ENCODE results near the gene ARHGAP12.
A peak's percentile ranks its signal among the peaks of the same experiment; 100 is the strongest.

Gene ARHGAP12

DNA sequence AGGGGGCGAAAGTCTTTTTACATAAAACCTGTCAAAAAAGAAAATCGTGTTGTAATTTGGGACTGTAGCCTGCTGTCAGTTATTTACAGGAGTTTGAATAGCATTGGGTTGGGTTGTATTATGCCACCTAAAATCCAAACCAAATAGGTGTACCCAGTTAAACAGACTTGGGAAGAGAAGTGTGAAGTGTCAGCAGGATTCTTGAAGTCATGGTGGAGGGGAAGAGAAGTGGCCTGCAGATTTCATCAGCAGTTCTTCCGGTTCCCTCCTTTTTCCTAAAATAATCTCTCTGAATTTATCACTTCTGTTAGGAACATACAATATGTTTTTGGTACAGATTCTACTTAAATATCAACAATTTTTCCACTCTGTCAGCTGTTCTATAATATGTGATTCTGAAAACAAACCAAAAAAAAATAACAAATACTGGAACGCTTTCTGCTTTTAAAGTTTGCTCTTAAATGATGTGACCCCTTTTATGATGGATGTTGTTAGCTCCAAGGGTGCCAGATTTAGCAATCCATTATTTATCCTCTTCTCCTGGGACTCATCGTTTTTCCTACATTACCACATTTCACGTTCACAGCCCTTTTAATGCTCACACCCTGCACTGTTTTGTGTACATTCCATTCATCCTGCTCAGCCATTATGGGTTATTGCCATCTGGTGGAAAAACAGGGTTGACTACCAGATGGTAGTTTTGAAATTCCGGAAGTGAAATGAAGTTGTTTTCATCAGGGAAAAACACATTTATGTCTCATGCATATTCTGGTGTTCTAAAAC is 18.7 kb upstream of the ARHGAP12 start:
- DNase-seq (ENCODE audit: low spot score): peak; percentile 53

DNA sequence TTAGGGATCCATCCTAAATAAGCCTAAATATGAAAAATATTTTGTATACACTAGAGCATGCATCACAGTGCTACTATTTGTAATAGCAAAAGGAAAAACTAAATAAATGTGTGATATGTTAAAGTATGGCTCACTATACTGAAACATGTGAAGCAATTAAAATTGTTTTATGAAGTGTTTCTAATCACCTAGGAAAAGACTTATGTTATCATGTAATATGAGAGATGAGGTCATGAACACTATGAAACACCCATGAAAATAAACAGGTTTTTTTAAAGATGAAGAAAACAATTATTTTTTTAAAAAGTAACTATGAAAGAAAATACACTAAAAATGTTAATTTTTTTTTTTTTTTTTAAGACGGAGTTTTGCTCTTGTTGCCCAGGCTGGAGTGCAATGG is 16.8 kb upstream of the ARHGAP12 start:
- DNase-seq (ENCODE audit: low spot score): no peak

DNA sequence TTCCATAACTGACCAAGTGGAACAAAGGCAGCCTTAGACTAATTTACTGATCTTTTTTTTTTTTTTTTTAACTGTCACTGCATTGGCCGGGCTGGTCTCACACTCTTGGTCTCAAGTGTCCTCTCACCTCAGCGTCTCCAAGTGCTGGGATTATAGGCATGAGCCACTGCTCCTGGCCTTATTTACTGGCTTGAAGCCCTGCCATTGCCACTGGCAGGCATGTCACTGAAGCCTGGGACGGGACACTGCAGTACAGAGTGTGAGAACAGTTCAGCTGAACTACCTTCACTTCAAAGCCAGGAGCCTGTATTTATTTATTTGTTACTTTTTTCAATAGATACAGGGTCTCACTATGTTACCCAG is 15.4 kb upstream of the ARHGAP12 start:
- DNase-seq (ENCODE audit: low spot score): no peak

DNA sequence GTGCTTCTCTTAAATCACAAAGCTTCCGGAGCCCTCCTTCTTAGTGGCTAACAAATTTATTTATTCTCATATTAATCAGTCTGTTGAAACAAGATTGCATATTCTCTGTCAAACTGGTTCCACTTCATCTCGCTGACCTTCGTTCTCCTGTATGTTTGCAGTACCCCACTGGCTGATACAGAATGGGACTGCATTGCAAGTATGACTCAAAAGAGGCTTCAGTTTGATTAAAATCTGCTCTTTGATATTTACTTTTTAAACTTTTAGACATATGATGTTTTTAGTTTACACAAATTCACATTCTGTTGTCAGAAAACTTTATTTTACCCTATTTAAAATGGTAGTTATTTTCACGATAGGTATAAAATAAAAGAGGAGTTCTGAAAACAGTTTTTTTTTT is 14.3 kb upstream of the ARHGAP12 start:
- no peak for DNase-seq (ENCODE audit: low spot score)

- DNase-seq (ENCODE audit: low spot score): no peak
Observed at GRCh38 chr10:31942435-31942834, 13.8 kb upstream of the ARHGAP12 start.

GRCh38 chr10:31940839-31941653 is 12.4 kb upstream of the ARHGAP12 start:
- DNase-seq (ENCODE audit: low spot score): no peak

DNA sequence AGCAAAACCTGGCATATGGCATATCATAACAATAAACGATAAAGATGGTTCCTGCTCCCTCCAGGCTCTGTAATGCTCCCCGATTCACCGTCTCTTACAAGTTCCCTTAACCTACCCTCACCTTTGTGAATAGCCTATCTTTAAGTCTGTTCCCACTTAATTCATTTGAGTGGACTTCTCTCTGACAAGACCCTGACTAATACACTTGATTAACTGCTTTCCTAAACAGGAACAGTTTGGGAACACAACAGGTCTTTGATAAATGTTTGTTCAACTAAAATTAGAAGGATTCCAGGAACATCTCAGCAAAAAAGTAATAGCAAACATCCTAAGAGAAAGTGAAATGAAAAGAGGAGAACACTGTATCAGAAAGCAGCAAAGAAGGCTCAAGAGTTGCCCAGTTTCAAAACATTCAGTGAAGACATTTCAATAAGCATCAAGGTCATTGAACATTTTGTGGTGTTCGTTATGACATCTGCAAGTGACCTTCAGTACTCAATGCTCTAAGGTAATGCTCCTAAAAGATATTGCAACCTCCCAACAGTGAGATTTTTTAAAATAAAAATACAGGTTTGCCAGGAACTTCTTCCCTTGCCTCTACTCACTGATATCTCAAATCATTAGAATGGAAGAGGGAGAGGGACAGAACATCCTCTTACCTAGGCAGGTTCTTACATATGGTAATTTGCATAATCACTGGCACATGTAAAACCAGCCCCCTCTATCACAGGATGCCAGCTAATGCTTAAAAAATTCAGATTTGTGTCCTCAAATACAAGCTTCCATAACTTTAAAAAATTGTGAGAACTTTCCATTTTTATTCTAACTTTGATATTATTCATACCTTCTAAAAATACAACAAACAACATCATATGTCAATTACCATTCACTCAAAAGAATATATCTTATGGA is 11.4 kb upstream of the ARHGAP12 start:
- no peak for DNase-seq (ENCODE audit: low spot score)

- no peak for DNase-seq (ENCODE audit: low spot score)
Observed at GRCh38 chr10:31937371-31937770, 8.7 kb upstream of the ARHGAP12 start.

GRCh38 chr10:31936933-31937332 is 8.3 kb upstream of the ARHGAP12 start:
- no peak for DNase-seq (ENCODE audit: low spot score)

DNA sequence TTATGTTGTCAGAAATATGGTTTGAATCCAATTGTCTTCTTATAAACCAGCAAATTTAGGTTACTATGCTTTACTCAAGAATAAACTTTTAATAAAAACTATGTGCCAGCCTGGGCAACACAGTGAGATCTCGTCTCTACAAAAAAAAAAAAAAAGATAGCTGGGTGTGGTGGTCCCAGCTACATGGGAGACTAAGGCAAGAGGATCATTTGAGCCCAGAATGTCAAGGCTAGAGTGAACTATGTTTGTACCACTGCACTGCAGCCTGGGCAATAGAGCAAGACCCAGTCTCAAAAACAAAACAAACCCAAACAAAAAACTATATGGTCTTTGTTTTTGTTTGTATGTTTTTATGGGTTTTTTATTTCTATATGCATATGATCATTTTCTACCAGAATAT is 7.5 kb upstream of the ARHGAP12 start:
- no peak for DNase-seq (ENCODE audit: low spot score)

GRCh38 chr10:31935678-31936077 is 7.0 kb upstream of the ARHGAP12 start:
- DNase-seq (ENCODE audit: low spot score): no peak

DNA sequence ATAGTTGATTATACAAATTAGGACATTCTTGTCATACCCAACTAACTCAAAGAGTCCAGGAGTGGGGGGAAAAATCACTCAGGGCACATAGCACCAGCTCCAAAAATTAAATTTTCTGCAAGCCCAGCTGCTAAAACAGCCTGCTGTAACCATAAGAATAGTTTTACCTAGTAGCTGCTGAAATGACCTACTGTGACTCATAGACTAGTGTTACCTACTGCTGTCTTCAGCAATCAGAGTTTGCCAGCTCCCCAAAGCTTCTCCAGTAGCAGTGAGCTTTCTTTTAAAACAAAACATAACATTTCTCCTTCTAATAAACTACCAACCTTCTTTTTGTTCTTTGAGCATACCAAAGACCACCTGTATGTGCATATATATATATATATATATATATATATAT is 4.2 kb upstream of the ARHGAP12 start:
- no peak for DNase-seq (ENCODE audit: low spot score)

DNA sequence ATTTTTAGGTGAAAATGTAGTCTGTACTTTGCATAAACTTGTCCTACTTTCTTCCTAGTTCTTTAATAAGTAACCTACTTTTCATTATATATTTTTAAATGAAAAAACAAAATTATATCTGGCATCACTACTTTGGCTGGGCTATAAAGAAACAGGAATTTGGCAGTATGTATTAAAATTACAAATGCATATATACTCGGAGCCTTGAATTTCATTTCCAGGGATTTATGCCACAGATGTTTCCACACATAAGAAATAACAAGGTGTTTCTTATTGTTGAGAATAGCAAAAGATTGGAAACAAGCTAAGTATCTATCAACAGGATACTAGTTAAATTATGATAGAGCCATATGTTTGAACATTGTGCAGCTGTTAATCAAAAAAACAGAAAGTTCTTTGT is 2.2 kb upstream of the ARHGAP12 start:
- no peak for DNase-seq (ENCODE audit: low spot score)

DNA sequence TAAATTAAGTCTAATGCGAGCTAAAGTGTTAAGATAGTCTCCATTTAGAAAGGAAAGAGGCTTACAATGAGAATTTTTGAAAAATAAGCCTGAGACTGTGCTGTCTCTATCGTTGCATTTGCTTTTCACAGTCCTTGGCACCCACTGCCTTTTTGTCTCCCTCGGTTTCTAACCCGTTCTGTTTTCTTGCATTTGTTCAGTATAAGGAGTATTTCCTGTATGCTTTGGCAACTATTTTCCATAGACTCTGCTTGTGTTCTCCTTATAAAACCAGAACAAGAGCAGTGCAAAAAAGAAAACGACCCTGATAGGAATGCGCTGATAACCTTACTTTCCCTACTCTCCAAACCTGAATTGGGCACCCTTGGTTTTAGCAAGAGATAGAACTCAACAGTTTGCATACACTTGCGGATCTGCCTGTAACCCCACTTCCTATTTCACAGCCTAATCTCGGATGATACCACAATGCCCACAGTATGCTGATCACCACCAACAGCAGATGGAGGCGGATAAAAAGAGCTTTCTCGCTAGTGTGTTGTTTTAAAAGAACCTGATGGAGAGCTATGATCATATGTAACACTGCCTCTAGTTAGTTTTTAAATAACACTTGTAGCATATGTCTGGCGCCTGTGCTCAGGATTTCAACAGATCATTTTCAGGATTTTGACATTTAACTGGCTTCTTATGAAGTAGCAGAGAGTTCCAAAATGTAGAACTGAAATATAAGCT is 1.6 kb upstream of the ARHGAP12 start:
- DNase-seq (ENCODE audit: low spot score): no peak

DNA sequence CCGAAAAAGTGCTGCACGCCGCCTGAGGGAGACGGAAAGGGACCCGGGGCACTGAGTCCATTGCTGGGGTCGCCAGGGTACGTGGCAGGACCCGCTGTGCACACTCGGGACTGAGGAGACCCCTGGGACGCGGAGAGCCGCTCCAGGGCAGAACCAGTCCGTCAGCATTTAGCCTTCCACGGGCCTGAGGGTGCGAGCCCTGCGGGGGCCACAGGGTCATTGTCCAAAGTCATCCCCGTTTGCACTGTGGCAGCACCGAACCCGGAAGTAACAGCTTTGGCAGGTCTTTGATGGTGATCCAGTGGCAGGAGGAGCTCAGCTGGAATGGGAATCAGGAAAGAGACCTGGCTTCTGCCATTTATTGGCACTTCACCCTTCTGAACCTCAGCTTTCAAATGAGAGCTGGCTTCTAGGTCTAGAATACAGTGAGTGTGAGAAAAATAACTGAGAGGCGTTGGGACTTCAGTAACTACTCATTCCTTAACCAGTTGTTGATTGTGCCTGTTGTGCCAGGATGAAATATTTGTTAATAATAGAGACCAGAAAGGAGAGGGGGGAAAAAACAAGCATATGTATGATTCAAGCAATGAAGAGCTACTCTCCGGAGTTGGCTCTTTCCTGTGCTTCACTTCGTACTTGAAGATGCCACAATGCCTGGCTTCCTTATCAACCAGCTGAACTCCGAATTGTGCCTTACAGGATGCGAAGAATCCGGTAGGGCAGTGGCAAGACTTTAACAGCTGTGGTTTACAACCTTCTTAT is 811 bp upstream of the ARHGAP12 start:
- DNase-seq (ENCODE audit: low spot score): peak; percentile 59

GRCh38 chr10:31927884-31928548 is 615 bp downstream of the ARHGAP12 start:
- DNase-seq (ENCODE audit: low spot score): peak; percentile 44

DNA sequence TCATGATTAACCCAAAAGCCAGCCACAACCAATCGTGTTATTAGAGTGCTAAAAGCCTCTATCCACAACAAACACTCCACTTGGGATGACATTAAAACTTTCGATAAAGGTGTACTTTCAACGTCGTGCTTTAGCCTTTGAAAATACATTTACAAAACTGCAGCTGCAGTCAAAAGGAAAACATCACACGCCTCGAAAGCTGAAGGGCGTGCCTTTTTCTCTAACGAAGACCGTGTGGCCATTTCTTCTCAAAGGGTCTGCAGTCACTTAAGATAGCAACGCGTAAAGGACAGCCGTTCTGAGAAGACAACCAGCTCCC is 1.1 kb downstream of the ARHGAP12 start:
- DNase-seq (ENCODE audit: low spot score): no peak

DNA sequence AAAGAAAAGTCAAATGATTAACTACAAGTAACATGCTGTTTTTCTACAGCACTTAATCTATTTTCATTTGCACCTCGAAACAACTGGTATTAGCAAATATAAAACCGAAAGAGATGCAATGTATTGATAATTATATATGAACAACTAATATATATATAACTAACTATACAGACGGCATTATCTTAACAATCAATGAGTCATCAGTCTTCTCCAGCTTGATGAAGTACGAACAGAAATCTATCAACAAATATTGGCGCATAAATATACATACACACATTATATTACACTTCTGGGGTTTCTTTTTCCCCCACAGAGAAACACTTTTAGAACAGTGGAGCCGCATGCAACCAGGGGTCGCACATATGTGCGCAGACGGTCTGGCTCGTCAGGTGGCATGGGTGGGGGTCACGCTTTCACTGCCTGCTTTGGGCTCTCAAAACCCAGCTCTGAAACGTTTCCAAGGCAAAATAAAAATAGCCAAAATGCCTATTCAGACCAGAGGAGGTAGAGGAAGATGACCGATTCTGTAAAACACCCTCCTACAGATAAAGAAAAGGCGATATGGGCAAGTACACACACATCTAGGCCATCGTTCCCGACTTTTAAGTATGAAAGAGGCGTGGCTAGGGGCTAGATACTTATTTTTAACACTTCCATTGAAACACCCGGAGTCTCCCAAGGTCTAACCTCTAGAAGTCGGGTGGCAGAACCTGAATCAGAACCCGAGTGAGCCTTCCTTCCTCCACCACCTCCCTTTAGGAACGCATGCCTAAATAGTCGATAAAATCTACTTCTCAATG is 1.7 kb downstream of the ARHGAP12 start:
- DNase-seq (ENCODE audit: low spot score): no peak

GRCh38 chr10:31926160-31926559 is 2.5 kb downstream of the ARHGAP12 start:
- DNase-seq (ENCODE audit: low spot score): no peak

GRCh38 chr10:31924833-31925232 is 3.8 kb downstream of the ARHGAP12 start:
- no peak for DNase-seq (ENCODE audit: low spot score)
